GM15510 (cell line): ENCODE measurements around the gene BSND.

ENCODE experiments used
- POLR2A ChIP-seq: IDR thresholded peaks from 3 replicates; pipeline ENCODE4 v1.6.1; 2011; ENCODE audit warnings: borderline replicate concordance; ENCODE audit not compliant: insufficient read length; ENCODE audit errors: extremely low read depth

Gene BSND

GRCh38 chr1:54996359-54996868 lies 2.3 kb upstream of the BSND start:
- no peak for TF ChIP-seq POLR2A

- TF ChIP-seq POLR2A, result no peak
Observed at GRCh38 chr1:54996869-54997710, 1.6 kb upstream of the BSND start.

- TF ChIP-seq POLR2A, result no peak
Observed at GRCh38 chr1:54997711-54997986, 1.1 kb upstream of the BSND start.

GRCh38 chr1:54998100-54998499 lies 633 bp upstream of the BSND start:
- no peak for TF ChIP-seq POLR2A

- TF ChIP-seq POLR2A, result no peak
Observed at GRCh38 chr1:55000110-55001085, 1.7 kb downstream of the BSND start.

GRCh38 chr1:55001311-55001710 lies 2.6 kb downstream of the BSND start:
- TF ChIP-seq POLR2A, result no peak

GRCh38 chr1:55002686-55003085 lies 4.0 kb downstream of the BSND start:
- no peak for TF ChIP-seq POLR2A

GRCh38 chr1:55005351-55006140 lies 6.8 kb downstream of the BSND start:
- TF ChIP-seq POLR2A, result no peak

- TF ChIP-seq POLR2A, result no peak
Observed at GRCh38 chr1:55006931-55007330, 8.2 kb downstream of the BSND start.

- TF ChIP-seq POLR2A, result no peak
Observed at GRCh38 chr1:55007625-55008024, 8.9 kb downstream of the BSND start.

GRCh38 chr1:55010194-55010886 lies 11.6 kb downstream of the BSND start:
- TF ChIP-seq POLR2A, result no peak

GRCh38 chr1:55010887-55011217 lies 12.1 kb downstream of the BSND start:
- no peak for TF ChIP-seq POLR2A

- no peak for TF ChIP-seq POLR2A
Observed at GRCh38 chr1:55012661-55013060, 13.9 kb downstream of the BSND start.

- TF ChIP-seq POLR2A, result no peak
Observed at GRCh38 chr1:55015123-55015522, 16.4 kb downstream of the BSND start.
